ENCODE results near the gene WEE1.

DNA sequence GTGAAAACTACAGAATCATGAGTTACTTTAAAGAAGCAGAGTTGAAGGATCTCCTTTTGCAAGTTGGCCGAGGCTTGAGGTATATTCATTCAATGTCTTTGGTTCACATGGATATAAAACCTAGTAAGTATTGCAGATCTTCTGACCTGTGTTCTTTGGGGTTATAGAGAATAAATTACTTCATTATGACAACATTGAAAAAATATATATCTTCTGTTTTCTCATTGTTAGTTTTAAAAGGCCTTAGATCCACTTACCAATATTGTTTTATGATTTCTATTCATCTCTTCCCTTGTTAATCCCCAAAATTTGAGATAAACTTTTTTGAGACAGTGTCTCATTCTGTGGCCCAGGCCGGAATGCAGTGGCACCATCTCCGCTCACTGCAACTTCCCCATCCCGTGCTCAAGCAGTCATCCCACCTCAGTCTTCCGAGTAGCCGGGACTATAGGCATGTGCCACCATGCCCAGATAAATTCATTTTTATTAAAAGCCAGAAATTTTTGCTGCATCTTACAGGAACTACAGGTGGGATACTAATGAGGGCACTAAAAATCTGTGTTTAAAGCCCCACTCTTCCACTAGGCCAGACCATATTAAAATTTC, 8.2 kb downstream of the WEE1 start:
- TF ChIP-seq, protein P1, sequence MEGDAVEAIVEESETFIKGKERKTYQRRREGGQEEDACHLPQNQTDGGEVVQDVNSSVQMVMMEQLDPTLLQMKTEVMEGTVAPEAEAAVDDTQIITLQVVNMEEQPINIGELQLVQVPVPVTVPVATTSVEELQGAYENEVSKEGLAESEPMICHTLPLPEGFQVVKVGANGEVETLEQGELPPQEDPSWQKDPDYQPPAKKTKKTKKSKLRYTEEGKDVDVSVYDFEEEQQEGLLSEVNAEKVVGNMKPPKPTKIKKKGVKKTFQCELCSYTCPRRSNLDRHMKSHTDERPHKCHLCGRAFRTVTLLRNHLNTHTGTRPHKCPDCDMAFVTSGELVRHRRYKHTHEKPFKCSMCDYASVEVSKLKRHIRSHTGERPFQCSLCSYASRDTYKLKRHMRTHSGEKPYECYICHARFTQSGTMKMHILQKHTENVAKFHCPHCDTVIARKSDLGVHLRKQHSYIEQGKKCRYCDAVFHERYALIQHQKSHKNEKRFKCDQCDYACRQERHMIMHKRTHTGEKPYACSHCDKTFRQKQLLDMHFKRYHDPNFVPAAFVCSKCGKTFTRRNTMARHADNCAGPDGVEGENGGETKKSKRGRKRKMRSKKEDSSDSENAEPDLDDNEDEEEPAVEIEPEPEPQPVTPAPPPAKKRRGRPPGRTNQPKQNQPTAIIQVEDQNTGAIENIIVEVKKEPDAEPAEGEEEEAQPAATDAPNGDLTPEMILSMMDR (IDR thresholded peaks at IDR 0.05; ENCODE audit: insufficient read depth, low read length): no peak
- no peak for TF ChIP-seq POLR2AphosphoS5 (IDR thresholded peaks at IDR 0.05; ENCODE audit: low read depth)
- TF ChIP-seq GABPA (IDR thresholded peaks at IDR 0.05; ENCODE audit: low read depth): no peak
- TF ChIP-seq SPI1 (IDR thresholded peaks at IDR 0.05; ENCODE audit: borderline replicate concordance, low read depth): no peak
